GM19099 (cell line): Measurements from ENCODE around the gene UBE2J2.

Experiments used
- POLR2A ChIP-seq: IDR thresholded peaks from 3 replicates; pipeline ENCODE4 v1.6.1; 2011; ENCODE audit warnings: low read depth; ENCODE audit not compliant: insufficient read length; ENCODE audit errors: extremely low read depth

UBE2J2 gene

GRCh38 chr1:1273512-1274298, at the start of gene UBE2J2:
UBE2J2 (minus strand) TSS chr1:1273854; CDS start chr1:1267992, 5,862 bp downstream.
- peak; percentile 90 for TF ChIP-seq POLR2A

- TF ChIP-seq POLR2A = no peak
These were observed 49.3 kb upstream of the UBE2J2 start for GRCh38 chr1:1322952-1323351.

GRCh38 chr1:1322418-1322817, 48.8 kb upstream of the UBE2J2 start:
- no peak for TF ChIP-seq POLR2A

GRCh38 chr1:1321477-1321876, 47.8 kb upstream of the UBE2J2 start:
- TF ChIP-seq POLR2A = no peak

DNA sequence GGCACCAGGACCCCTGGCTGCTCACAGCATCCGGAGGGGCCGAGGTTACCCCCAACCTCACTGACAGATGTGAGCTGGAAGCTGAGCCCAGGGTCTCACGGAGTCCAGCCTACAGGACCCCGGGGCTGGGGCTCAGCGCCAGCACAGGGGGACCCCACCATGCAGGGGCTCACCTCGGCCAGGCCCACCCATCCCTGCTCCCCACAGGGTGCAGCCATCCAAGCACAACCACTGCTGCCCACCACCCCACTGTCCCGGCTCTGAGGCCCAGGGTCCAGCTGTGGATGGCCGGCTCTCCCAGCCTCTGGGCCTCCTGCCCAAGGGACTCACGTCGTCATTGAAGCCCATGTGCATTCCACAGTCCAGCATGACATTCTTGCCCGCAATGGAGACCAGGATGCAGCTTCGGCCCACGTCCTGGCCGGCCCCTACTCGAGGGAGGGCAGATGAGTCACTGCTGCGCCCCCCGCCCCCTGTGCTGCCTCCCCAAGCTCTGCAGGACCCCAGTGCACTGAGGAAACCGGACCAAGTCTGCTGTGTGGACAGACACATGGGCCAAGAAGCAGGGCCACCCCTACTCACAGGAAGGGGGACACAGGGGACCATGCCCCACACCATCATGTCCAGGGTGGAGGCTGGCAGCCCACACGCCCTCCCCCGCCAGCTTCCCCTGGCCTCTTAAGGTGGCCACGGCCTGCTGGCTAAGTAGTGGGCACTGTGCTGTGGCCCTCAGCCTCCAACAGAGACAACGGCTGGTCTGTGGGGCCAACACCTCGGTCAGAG, 47.2 kb upstream of the UBE2J2 start:
- TF ChIP-seq POLR2A = no peak

DNA sequence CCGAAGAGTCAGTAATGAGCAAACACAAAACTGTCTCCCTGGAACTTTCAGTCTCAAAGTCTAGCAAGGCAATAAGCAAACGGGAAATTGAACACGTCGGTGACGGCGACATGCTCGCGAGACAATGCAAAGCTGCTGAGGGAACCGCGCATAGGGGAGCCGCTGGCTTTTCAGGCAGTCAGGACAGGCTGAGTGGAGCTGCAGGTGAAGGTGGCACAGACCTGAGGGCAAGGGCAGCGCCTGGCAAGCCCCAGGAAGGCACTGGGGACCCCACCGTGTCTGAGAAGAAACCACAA, 45.9 kb upstream of the UBE2J2 start:
- no peak for TF ChIP-seq POLR2A

DNA sequence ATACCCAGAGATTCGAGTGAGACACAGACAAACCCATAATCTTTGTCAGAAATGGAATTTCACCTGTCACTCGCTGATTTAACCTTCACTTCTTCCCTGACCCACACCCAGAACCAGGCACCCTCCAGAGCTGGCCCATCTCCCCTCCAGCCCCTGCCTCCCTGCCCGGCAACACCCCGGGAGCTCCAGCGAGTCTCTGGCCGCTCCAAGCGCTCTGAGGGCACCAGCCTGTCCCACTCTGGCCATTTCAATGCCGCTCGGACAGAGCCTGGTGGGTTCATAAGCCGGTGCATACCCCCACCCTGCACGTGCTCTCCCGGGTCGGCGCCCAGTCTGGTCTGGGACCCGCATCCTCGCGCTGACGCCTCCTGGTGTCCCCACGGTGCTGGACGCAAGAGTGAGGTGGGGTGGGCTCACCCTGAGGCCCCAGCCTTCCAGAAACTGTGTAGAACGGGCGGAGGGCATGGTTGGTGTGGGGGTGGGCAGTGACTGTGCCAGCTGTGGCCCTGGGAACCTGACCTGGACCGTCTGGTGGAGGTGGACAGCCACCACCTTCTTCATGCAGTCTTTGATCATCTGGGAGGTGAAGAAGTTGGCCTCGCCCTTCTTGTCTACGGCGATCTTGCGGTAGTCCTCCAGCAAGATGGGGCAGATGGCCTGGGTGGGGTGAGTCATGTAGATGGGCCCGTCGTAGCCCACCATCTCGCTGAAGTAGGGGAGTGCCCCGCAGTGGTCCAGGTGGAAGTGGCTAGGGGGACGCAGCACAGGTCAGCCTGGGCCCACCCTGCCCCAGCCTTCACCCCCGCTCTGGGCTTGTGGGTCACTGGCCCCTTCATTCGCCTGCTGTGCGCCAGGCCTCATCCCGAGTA, 45.4 kb upstream of the UBE2J2 start:
- no peak for TF ChIP-seq POLR2A

- no peak for TF ChIP-seq POLR2A
These were observed 44.5 kb upstream of the UBE2J2 start for GRCh38 chr1:1318131-1318652.

- no peak for TF ChIP-seq POLR2A
These were observed 43.8 kb upstream of the UBE2J2 start for GRCh38 chr1:1317420-1317819.

- no peak for TF ChIP-seq POLR2A
These were observed 41.8 kb upstream of the UBE2J2 start for GRCh38 chr1:1315435-1315954.

DNA sequence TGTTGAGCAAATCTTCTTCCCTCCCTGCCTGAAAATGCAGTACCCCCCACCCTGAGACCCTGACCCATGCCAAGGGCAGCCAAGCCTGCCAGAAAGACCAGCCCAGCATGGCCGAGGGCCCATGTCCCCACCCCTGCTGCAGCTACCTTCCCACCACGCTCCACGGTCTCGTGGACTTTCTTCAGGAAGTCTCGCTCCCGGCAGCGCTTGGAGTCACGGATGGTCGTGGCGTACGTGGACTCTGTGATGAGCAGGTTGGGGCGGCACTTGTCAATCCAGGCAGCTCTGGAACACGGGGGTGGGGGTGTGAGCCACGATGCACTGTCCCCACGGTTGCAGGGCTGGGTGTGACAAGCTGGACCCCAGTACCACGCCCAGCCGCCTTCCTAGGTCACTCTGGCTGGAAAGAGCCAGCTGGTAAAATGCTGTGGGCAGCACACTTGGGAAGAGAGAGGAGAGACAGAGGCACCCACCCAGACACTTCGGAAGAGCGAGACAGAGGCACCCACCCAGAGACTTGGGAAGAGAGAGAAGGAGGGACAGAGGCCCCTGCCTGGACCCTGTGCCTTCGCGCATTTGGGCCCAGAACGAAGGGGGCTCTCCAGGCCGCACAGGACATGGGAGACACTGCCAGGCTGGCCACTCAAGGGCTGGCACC, 41.2 kb upstream of the UBE2J2 start:
- TF ChIP-seq POLR2A = no peak

GRCh38 chr1:1314237-1314586, 40.6 kb upstream of the UBE2J2 start:
- TF ChIP-seq POLR2A = no peak

DNA sequence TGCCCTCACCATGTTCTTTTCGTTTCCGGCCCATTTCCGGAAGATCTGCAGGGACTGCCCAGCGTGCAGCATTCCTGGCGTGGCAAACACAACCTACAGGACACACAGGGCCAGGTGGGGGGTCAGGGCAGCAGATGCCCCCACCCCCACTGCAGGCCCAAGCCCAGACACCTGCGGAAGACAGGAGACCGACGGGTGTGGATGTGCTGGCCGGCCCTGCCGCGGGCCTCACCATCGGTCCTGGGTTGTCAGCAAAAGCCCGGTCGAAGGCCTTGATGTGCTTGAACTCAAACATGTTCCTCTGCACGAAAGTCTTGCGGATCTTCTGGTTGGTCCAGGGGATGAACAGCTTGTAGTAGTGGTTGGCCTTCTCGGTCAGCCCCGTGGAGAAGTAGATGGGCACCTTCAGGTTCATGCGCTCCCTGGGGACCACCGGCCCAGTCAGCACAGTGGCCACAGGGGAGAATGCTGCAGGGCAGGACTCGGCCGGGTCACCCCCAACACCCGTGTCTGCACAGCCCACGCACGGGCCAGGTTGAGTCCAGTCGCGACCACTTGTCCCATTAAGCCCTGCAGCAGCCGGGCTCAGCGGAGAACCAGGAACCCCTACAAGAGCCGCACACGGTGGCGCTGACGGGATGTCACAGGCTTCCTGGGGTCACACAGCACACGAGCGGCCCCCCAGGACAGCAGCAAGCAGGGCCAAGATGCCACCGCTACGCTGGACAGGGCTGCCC, 40.0 kb upstream of the UBE2J2 start:
- TF ChIP-seq POLR2A = no peak
